Measurements from ENCODE around the gene ZDHHC7.

The ZDHHC7 gene

GRCh38 chr16:85045641-85046471, 34.5 kb upstream of the ZDHHC7 start:
- Histone ChIP-seq H3K9me3 (ENCODE audit: low read length) (no peaks in the 10 kb centered on the region), H3K9me2 (ENCODE audit: low read depth, low read length) (no peaks in the 10 kb centered on the region), H3K4me3 (ENCODE audit: low read depth, low read length, poor library complexity, severe bottlenecking) (no peak overlapping the region), H3K27me3 (ENCODE audit: insufficient read depth, low read length) (no peaks in the 10 kb centered on the region), H3K9ac (ENCODE audit: low read length) (no peak overlapping the region), H2AFZ (ENCODE audit: low read length) (no peak overlapping the region), H3K79me2 (ENCODE audit: insufficient read depth, low read length) (no peaks in the 10 kb centered on the region), H3K4me2 (ENCODE audit: low read length) (no peak overlapping the region), H3F3A (ENCODE audit: insufficient read depth, low read length) (no peaks in the 10 kb centered on the region), H3K36me3 (ENCODE audit: insufficient read depth, low read length) (no peaks in the 10 kb centered on the region), H3K27ac (ENCODE audit: low read depth, low read length, poor library complexity, severe bottlenecking) (no peak overlapping the region), H4K20me1 (ENCODE audit: insufficient read depth, low read length) (no peaks in the 10 kb centered on the region), H3K4me1 (ENCODE audit: insufficient read depth, low read length, severe bottlenecking) (no peaks in the 10 kb centered on the region)
- no peak for TF ChIP-seq EZH2 (IDR thresholded peaks at IDR 0.05; ENCODE audit: borderline replicate concordance, low read length)
- no peak for TF ChIP-seq CTCF (IDR thresholded peaks at IDR 0.05; ENCODE audit: low read length)

- no peak overlapping the region for H2AFZ ChIP-seq (ENCODE audit: low read length)
- H3K4me1 ChIP-seq (ENCODE audit: insufficient read depth, low read length, severe bottlenecking): no peaks in the 10 kb centered on the region
- no peak overlapping the region for H3K4me3 ChIP-seq (ENCODE audit: low read depth, low read length, poor library complexity, severe bottlenecking)
- TF ChIP-seq EZH2 (IDR thresholded peaks at IDR 0.05; ENCODE audit: borderline replicate concordance, low read length) (no peak), CTCF (IDR thresholded peaks at IDR 0.05; ENCODE audit: low read length) (no peak)
- no peaks in the 10 kb centered on the region for H3K9me3 ChIP-seq (ENCODE audit: low read length)
- H3K4me2 ChIP-seq (ENCODE audit: low read length): no peak overlapping the region
- no peaks in the 10 kb centered on the region for H3K9me2 ChIP-seq (ENCODE audit: low read depth, low read length)
- no peak overlapping the region for H3K9ac ChIP-seq (ENCODE audit: low read length)
- H3K27me3 ChIP-seq (ENCODE audit: insufficient read depth, low read length): no peaks in the 10 kb centered on the region
- no peaks in the 10 kb centered on the region for H3F3A ChIP-seq (ENCODE audit: insufficient read depth, low read length)
- no peaks in the 10 kb centered on the region for H3K36me3 ChIP-seq (ENCODE audit: insufficient read depth, low read length)
- no peaks in the 10 kb centered on the region for H3K79me2 ChIP-seq (ENCODE audit: insufficient read depth, low read length)
- no peaks in the 10 kb centered on the region for H4K20me1 ChIP-seq (ENCODE audit: insufficient read depth, low read length)
- no peak overlapping the region for H3K27ac ChIP-seq (ENCODE audit: low read depth, low read length, poor library complexity, severe bottlenecking)
These were observed 33.7 kb upstream of the ZDHHC7 start for GRCh38 chr16:85045077-85045476.

- TF ChIP-seq CTCF (IDR thresholded peaks at IDR 0.05; ENCODE audit: low read length): no peak
- no peaks in the 10 kb centered on the region for H3F3A ChIP-seq (ENCODE audit: insufficient read depth, low read length)
- no peak overlapping the region for H3K27ac ChIP-seq (ENCODE audit: low read depth, low read length, poor library complexity, severe bottlenecking)
- H3K9me2 ChIP-seq (ENCODE audit: low read depth, low read length): no peaks in the 10 kb centered on the region
- no peak overlapping the region for H2AFZ ChIP-seq (ENCODE audit: low read length)
- H3K4me2 ChIP-seq (ENCODE audit: low read length): no peak overlapping the region
- no peaks in the 10 kb centered on the region for H3K4me1 ChIP-seq (ENCODE audit: insufficient read depth, low read length, severe bottlenecking)
- no peaks in the 10 kb centered on the region for H3K79me2 ChIP-seq (ENCODE audit: insufficient read depth, low read length)
- no peaks in the 10 kb centered on the region for H3K9me3 ChIP-seq (ENCODE audit: low read length)
- no peaks in the 10 kb centered on the region for H4K20me1 ChIP-seq (ENCODE audit: insufficient read depth, low read length)
- no peaks in the 10 kb centered on the region for H3K36me3 ChIP-seq (ENCODE audit: insufficient read depth, low read length)
- H3K9ac ChIP-seq (ENCODE audit: low read length): no peak overlapping the region
- H3K4me3 ChIP-seq (ENCODE audit: low read depth, low read length, poor library complexity, severe bottlenecking): no peak overlapping the region
- H3K27me3 ChIP-seq (ENCODE audit: insufficient read depth, low read length): no peaks in the 10 kb centered on the region
These were observed 31.3 kb upstream of the ZDHHC7 start for GRCh38 chr16:85042606-85043005.

All from OCI-LY1 (cell line).